NCI-H510A treated with DMSO at 0.1 percent for 48 hours (cell line): ENCODE data around the gene HS3ST5.
A peak's percentile ranks its signal among the peaks of the same experiment; 100 is the strongest.
"Not testable (repeated sequence)": the region's sequence is repeated elsewhere in the genome, so short reads cannot be mapped to it uniquely, and the experiment has no call there.

Experiments used
- DNase-seq: peaks from one replicate; lab custom pipeline; 2025; lab: John Stamatoyannopoulos, UW

The HS3ST5 gene

DNA sequence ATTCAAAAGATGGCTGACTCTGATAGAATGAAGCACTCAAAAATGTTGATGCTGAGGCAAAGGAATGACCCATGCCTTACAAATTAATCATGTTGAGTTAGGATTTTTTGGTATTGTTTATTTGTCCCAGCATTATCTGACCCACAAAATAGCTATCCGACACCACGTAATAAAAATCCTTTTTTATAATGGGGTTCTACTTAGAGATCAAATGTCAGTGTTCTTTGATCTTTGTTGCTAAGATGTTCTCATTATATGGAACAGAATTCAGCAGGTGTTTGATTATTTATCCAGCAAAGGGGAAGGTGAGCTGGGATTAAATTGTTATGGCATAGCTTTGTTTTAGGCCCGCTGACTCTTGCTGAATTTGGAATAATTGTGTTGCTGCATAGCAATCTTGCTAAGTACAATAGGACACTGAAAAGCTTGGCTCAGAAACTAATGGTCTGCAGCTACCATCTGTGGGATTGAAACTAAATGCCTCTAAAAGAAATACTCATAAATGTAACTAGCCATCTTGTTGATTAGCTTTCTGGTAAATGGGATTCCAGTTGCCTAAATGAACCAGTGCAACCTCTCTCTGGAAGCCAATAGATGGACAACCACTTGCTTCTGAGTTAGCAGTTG lies 191.6 kb downstream of the HS3ST5 start:
- peak; percentile 0 for DNase-seq

- DNase-seq: not testable (repeated sequence)
Observed at GRCh38 chr6:114149182-114149581, 193.6 kb downstream of the HS3ST5 start.

GRCh38 chr6:114144887-114145851 lies 197.7 kb downstream of the HS3ST5 start:
- DNase-seq: no peak

GRCh38 chr6:114142258-114142657 lies 200.6 kb downstream of the HS3ST5 start:
- DNase-seq: no peak

GRCh38 chr6:114140416-114140815 lies 202.4 kb downstream of the HS3ST5 start:
- no peak for DNase-seq

DNA sequence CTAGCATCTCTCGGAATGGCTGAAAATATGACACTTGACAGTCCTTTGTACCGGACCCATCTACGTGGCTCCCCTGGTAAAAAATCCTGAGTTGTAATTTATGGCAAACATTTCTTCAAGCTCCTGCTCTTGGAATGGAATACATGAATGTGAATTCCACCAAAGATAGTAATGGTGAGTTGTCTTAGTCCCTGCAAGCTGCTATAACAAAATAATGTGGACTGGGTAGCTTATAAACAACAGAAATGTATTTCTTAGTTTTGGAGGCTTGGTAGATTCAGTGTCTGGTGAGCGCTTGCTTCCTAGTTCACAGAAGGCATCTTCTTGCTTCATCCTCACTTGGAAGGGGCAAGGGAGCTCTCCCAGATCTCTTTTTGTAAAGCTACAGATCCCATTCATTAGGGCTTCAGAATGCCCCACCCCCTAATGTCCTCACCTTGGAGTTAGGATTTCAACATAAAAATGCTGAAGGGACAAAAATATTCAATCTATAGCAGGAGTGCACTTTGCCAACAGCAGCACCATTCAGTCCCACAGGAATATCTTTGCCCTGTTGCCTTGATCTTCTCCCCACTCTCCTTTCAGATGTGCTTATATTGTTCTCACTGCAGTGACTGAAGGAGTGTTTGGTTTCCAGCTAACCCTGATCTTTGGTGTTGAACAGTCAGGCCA lies 204.1 kb downstream of the HS3ST5 start:
- DNase-seq: no peak

GRCh38 chr6:114135363-114135971 lies 207.4 kb downstream of the HS3ST5 start:
- no peak for DNase-seq

GRCh38 chr6:114133816-114134215 lies 209.0 kb downstream of the HS3ST5 start:
- DNase-seq: no peak

DNA sequence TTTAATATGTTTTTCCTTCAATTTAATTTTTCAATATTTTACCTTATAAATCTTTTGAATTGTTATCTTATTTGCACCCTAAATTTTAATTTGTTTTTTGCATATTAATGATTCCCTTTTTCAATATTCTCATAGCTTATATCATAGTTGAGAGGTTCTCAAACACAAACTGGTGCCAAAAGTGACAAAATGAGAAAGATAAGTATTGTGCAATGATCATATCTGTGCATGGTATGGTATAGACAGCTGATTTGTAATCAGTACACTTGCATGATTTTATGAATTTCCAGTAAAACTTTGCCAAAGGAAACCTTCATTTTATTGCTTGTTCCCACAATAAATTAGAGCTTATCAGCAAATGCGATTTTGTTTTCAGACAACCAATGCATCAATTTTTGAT lies 210.9 kb downstream of the HS3ST5 start:
- no peak for DNase-seq

DNA sequence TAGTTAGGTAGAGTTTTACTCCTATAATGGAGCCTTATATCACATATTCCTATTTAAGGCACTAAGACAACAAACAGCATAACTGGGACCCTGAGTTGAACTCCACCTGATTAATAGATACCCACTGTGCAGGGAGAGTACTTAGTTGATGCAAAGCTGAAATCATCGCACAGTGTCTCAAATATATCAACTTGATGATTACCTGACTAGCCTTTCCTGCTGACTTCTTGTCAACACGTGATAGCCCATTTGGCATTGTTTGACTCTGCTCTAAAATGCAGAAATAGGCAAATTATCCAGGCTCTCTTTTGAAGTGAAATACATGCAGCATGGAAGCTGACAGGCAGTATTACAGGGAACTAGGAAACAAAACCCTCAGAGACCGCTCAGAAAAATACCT lies 217.2 kb downstream of the HS3ST5 start:
- DNase-seq: no peak

- no peak for DNase-seq
Observed at GRCh38 chr6:114121913-114122662, 220.7 kb downstream of the HS3ST5 start.

- no peak for DNase-seq
Observed at GRCh38 chr6:114119056-114119455, 223.8 kb downstream of the HS3ST5 start.

DNA sequence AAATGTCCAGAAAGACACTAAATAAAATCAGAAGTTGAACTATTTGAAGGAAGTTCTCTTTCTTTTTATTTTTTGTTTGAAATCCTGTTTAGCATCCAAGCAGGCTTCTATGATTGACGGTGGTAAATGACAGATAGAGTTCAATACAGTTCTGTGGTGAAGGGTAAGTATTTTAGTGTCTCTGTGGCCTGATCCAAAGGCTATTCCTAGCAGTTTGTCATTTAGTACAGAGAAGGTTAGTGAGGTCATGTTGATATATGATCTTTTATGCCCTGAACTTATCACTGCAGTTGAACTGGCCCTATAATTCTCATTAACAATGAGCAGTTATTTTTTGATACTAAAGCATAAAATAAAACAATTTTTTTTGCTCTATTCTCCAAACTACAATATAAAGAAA lies 227.2 kb downstream of the HS3ST5 start:
- DNase-seq: no peak

- DNase-seq: peak; percentile 20
Observed at GRCh38 chr6:114108119-114109002, 234.5 kb downstream of the HS3ST5 start.

- no peak for DNase-seq
Observed at GRCh38 chr6:114106020-114106419, 236.8 kb downstream of the HS3ST5 start.

DNA sequence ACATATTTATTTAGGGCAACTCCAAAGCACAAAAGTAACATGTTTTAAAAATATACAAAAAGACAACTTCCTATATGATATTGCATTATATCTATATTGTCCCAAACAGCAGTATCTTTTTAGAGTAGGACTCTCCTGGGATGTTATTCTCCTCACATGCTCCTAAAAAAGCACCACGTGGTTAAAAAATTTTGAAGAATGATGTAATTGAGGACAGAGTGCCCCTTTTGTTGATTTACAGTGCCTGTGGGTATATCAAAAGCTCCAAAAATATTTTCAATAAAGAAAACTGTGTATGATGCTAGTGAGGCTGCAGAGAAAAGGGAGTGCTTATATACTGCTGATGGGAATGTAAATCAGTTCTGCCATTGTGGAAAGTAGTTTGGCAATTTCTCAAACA lies 241.6 kb downstream of the HS3ST5 start:
- DNase-seq: no peak

DNA sequence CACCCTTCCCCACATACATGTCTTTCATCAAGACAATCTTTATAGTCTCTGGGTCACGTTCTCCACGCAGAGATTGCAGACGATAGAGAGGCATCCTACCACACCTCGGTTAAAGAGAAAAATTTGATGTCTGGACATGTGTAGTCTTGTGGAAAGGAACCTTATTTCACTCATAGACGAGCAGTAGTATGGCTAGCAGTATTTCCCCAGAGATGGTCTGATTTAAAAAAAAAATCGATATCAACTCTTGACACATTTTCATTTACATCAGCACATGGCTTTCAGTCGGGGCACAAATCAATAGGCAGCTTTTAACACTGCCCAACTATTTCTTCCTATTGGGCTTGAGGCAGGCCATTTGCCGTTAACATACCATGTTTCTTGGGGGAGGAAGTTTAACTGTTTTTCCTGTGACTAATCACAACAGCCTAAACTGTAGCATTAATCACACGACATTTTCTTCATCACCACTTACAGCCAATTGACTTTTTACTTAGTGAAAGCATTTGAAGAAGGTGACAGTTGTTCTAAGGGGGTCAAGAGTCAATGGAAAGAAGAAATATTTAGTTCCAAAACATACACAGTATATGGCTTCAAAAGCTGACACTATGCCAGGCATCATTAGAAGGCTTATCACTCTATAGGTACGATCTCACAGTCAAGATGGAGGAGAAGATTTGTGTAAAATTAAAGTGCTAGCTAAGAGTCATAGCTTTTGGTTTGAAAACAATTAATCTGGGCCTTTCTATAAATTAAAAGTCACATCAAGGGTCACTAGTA lies 242.4 kb downstream of the HS3ST5 start:
- no peak for DNase-seq

DNA sequence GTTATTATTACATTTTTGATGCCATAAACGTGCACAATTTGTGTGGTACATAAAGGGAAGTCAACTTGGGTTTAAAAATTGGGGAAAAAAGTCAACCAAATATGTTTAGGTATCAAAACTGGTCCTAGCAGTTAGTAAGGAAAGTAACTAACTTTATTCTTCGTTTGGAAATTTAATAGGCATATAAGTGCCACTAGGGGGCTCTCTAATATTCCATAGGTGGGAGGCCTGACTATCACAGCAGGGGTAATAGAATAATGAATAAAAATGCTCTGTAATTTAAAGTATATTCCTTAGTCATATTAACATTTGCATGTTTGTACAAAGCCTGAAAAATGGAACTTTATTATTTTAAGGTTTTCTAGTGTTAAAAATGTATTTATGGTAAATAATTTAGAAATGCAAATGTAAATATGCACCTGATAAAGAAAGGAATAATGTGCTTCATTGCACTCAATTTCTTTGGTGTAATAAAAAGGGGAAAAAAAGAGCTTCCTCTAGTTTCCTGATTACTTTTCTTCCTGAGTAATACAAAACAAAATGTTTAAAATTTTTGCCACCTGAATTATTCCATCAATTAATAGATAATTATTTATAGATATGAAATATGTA lies 246.2 kb downstream of the HS3ST5 start:
- DNase-seq: peak; percentile 47

DNA sequence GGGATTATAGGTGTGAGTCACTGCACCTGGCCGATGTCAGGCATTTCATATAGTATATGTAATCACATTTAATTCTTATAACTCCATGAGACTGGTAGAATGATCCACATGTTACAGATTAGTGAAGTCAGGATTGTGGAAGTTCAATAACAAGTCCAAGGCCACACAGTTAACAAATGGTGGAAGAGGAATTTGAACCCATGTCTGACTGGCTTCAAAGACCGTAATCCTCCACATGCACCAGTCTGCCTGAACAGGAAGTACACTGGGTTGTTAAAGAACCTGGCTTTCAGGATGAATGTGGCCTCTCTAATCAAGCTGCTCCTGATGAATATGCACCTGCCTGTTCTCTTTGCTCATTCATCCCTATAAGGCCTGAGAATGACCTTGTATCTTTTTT lies 249.9 kb downstream of the HS3ST5 start:
- no peak for DNase-seq
